GM18517 (cell line): ENCODE results near the gene ASCL2.

Experiments
- ATAC-seq: cut with Tn5 transposase; IDR thresholded peaks from one replicate; pipeline ENCODE4 v1.9.1; 2021; ENCODE audit warnings: mild to moderate bottlenecking, moderate library complexity; ENCODE audit not compliant: unreplicated experiment

ASCL2 gene

DNA sequence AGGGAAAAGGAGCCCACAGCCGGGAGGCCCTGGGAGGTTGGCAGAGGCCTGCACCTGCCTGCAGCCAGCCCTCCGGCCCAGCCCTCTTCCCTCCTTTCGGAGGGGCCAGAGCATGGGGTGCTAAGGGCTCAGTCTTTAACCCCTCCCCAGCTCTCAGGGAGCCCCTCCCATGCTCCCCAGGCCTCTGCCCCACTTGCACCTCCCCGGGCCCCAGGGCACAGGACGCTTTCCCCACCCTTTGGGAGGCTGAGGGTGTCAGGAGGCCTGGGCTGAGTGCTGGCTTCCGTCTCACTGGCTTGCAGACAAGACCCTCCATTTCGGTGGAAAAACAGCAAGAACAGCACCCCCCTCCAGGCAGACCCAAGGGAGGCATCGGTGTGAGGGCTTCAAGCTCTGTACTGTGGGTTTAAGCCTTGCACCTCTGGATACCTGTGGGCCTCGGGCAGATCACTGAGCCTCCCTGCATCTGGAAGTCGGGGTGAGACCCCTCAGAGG, 7.3 kb downstream of the ASCL2 start:
- ATAC-seq = no peak

DNA sequence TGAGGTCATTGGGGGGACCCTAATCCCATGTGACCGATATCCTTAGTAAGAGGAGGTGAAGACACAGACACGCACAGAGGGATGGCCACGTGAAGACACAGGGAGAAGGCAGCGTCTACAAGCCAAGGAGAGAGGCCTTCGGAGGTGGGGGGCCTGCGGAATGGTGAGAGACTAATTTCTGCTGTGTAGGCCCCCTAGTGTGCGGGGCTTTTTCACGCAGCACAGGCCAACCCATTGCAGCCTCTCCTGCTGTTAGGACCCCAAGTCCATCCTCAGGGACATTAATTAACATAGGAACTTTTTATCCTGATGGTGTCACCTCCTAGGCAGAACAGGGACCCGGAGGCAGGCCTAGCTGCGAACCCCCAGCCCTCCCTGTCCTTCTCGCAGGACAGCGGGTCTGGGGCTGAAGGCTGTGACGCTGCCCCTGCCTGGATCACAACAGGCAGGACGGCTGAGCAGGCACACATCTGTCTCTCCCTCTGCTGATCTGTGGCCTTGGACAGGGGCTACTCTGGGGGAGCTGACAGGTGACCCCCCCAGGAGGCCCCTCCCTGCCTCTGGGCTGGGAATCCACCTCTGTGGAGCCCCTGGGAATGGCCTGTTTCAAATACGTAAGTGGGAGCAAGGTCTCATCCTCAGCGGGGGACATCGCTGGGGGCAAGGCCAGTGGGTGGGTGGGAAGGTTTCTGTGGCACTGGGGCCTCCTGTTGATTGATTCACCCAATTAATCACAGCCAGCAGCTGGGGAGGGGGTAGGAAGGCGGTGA, 7.9 kb downstream of the ASCL2 start:
- ATAC-seq = no peak

DNA sequence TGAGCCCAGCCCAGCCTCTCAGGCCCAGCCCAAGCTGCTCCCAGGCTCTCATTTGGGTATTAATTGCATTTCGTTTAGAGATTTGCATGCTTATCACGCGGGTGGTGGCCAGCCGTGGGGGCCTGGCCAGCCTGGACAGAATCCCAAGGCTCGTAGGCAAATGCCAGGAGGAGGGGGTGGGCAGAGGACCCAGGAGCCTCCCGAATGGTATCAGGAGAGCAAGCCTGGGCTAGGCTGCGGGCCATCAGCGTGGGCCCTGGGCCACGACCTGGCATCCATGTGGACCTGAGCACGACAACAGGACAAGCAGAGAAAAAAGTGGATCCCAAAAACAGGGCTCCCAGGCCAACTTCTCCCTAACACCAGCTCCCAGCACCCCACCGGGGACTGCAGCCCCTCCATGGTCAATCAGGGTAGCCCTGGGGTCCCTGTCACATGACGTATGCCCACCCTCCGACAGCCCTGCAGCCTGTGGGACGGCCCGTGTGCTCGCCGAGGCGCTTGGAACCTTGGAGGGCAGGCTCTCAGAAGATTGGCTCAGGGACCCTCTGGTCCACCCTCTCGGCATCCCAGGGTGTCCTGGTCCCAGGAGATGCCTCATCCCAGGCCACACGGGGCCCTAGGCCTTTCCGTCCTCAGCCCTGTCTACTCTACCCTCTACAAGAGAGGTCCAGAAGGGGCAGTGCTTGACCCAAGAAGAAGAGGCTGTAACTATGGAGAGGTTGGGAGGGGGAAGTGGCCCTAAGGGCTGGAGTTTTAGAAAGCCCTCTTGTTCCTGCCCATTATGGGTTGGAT, 8.8 kb downstream of the ASCL2 start:
- no peak for ATAC-seq

DNA sequence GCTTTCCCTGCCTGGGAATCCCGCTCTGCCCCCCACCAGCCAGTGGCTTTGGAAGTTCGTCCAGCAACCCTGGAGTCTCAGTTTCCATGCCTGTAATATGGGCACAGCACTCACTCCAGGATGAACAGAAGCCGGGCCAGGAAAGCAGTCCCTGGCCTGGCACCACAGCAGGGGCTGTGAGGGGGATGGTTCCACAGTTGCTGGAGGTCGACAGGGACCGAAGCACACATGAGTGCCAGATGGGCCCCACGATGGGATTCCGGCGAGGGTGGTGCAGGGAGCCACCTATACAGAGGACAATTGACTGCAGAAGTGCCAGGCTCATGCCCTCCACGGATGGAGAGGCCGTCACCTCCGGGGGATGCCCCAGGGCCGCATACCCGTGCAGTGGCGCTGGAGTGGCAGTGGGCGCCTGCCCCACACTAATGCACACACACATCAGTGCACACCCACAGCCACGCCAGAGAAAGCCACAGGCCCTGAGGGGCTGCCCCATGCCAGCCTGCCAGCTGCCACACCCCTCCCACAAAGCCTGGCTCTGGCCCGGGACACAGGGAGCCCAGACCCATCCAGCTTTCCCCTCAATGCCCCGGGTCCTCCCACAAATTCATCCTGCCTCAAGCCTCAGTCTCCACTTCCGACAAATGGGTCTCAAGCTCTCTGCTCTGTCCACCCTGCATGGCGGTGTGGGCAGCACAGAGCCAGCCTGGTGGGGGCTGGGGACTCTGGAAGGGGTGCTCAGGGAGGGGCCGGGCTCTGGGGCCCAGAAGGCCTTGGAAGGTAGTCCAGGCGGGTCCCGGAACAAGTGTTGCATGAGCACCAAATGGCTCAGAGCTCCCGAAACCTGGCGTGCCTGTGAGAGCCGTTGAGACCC, 9.7 kb downstream of the ASCL2 start:
- no peak for ATAC-seq

DNA sequence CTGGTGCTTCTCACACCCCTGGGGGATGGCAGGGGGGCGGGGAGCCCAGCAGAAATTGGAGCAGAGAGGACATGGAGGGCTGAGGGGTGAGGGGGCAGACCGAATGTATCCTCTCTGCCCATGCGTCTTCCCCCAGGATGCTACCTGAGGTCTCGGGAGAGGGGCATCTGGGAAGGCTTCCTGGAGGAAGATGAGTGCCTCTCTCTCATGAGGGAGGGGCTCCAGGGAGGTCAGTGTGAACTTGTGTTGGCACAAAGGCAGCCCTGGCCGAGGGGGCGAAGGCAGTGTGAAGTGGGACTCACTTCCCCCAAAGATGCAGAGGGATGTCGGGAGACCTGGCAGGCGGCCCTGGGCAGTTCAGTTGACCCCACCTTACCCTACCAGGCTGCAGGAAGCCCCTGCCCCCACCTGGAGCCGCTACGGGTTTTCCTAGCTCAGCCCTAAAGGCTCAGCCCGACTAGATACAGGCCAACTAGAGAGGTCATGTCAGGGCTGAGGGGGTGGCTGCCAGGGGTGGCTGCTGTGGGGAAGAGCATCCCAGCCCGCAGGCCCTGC, 10.4 kb downstream of the ASCL2 start:
- ATAC-seq = no peak

DNA sequence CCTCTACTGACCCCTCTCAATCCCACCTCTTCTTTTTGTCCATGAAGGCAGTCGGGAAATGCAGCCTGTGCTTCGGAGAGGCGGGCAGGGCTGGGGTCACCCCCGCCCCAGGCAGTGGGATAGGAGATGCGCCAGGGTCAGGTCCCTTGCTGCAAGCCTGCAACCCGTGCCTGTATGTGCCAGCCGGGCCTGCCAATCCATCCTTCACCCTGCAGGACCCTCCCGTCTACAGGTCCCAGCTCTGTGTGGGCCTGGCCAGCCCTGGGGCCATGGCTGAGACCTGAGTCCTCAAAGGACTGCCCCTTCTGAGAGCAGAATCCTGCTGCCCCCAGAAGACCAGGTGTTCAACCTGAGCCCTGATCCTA, 10.9 kb downstream of the ASCL2 start:
- ATAC-seq = no peak

DNA sequence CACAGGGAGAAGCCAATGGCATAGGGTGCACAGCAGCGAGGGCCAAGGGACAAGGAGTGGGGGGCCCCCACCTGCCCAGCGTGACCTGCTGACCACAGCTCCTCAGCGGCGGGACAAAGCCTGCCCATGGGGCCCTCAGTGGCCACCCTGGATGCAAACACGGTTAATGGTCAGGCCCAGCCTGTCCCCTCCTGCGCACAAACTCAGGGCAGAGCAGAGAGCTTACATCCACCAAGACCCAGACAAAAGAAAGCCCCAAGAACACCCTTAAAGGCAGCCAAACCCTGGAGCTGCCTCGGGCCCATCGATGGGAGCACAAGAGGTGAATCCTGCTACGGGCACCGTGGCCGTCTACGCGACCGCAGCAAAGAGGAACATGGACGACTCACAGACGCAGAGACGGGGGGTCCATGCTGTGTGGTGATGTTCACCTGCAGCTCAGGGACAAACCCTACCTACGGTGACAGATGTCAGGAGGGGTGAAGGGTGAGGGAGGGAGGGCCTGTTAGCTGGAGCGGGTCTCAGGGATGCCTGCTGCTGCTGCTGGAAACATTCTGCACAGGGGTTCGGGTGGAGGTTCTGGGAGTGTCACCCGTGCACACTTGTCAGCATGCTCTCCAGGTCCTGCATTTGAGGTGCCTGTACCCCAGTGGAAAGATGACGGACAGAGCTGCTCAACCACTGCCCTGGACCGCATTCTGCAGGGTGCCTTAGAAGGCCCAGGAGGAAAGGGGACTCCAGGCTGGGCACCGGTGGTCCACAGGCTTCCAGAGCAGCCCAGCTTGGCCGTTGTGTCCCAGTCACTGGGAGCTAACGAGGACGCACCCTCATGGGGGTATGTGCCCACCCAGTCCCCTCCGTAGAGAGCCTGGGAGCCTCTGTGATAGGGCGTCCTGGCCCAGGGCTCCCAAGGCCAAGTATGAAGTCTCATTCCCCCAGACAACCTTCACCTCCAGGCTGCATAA, 11.6 kb downstream of the ASCL2 start:
- no peak for ATAC-seq

DNA sequence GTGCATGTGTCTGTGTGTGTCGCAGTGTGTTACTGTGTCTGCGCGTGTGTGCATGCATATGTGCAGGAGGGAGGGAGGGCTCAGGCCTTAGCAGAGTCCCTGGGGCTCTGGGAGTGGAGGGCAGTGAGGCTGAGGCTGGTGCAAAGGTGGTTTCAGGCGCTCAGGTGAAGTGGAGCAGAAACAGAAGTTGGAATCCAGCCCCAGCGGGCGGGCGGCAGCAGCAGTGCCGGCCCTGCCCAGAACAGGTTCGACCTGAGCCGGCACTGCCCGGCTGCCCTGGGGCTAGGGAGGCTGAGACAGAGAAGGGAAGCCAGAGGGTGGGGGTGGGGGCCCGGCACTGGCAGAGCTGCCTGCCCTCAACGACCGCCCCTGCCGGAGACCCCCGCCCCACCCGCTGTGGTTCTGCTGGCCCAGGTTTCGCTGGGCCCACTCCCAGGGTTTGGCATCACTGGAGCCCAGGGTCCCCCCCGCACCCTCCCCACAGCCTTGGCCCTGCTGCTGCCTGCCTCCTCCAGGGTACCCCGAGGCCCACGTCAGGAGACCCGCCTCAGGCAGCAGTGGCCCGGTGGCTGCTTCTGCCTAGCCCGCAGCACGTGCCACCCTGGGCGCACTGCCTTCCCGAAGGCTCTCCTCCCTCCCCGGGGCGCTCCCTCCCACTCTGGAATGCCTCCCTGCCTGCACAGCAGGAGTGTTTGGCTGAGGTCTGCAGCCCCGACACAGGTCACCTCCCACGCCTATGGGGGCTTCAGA, 13.3 kb downstream of the ASCL2 start:
- no peak for ATAC-seq

DNA sequence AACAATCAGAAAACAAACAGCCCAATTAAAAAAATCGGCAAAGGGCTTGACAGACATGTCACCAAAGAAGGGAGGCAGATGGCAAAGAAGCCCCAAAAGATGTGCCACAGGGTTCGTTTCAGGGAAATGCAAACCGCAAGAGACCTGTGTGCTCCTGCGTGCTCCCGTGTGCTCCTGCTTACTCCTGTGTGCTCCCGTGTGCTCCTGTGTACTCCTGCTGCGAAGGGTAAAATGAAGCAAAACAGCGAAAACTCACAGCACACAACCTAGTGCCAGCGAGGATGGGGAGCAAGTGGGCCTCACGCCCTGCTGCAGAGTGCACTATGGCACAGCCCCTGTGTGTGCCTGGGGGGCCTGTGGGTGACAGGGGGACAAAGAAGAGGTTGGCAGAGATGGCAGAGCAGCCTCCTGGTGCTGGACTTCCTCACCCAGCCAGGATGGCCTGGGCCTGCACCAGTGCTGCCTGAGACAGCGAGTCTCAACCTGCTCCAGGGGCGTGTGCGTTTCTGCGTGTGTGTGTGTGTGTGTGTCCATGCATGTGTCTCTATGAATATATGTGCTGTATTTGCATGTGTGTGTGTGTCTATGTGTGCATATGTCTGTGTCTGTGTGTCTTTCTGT, 14.0 kb downstream of the ASCL2 start:
- ATAC-seq = no peak

DNA sequence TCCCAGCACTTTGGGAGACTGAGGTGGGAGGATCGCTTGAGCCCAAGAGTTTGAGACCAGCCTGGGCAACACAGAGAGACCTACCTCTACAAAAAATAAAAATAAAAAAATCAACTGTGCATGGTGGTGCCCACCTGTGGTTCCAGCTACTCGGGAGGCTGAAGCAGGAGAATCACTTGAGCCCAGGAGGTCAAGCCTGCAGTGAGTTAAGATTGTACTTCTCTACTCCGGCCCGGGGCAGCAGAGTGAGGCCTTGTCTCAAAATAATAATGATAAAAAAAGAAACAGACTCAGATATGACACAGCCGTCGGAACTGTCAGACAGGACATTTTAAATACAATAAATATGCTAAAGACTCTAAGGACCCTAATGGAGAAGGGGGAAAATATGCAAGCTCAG, 18.4 kb downstream of the ASCL2 start:
- no peak for ATAC-seq

DNA sequence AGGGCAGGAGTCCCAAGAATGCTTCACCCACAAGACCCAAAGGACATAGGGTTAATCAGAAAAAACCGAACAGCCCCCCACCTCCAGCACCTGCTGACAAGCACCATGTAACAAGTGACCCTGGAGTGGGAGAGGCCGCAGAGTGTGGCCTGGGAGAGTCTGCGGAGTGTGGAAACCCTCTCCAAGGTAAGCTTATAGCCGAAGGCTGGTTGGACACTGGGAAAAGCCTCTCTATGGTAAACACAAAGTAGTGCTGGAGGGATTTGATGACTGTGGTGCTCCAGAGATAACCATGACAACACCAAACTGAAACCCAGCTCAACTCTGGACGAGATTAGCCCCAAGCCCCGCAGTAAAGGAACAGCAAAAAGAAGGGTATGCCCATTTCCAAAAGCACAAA, 19.2 kb downstream of the ASCL2 start:
- ATAC-seq = no peak

DNA sequence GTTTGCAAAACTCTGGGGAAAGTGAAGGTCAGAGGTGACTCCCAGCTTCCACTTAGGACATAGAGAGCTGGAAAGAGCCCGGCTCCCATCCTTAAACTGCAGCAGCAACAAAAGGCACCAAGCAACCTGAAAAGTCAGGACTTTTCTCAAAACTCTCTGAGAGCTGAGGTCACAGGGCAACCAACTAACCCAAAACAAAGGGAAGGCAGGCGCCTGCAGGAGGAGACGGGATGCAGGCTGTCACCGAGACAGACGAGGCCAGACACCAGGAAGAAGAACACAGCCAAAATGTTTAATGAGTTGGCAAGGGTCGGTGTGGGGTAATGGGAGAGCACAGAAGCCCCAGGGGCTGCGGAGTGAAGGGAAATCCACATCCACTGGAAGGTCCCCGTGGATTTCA, 19.9 kb downstream of the ASCL2 start:
- no peak for ATAC-seq

DNA sequence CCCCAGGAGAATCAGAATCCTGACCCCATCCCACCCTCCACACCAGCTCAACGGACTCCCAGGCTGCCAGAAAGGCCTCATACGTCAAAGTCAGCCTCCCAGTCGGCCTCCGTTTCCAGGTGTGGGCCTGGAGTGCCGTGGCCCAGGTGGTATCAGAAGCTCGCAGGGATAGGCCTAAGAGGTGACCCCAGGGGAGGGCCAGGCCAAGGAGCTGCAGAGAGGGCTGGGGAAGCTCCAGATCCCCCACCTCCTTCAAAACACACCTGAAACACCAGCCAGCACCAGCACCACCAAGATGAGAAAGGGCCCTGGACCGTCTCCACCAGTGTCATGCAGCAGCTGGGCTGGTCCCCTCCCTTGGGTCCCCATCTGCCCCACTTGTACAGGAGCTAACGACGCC, 20.3 kb downstream of the ASCL2 start:
- ATAC-seq = no peak

DNA sequence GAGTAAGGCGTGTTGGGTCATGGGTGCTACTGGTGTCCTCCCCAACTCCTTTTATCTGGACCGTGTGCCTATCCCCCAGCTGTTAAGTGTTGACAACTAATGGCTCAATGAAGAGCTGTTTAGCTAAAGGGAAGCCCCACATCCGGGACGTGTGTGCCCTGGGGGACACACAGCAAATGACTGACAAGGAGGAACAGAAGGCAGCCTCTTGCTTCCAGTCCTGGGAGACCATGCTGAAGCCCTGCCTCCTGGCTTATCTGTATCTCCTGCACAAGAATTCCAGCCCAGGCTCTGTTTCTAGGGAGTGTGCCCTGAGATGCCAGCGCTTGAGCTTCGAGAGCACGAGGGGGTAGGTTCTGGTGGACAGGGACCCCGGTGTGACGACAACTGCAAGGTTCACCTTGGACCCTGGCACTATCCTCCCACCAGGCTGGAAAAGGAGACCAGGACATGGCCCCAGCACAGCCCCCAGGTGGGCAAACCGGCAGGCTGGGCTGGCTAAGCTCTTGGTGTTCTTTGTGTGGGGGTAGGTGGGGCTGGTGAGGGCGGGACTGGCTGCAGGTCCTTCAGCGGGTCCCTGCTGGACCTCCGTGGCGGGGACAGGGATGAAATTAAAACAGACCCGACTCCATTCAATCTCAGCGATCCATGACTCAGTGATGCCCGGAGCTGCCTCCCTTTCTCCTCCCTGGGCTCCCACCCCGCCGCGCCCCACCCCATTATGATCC, 21.0 kb downstream of the ASCL2 start:
- no peak for ATAC-seq

DNA sequence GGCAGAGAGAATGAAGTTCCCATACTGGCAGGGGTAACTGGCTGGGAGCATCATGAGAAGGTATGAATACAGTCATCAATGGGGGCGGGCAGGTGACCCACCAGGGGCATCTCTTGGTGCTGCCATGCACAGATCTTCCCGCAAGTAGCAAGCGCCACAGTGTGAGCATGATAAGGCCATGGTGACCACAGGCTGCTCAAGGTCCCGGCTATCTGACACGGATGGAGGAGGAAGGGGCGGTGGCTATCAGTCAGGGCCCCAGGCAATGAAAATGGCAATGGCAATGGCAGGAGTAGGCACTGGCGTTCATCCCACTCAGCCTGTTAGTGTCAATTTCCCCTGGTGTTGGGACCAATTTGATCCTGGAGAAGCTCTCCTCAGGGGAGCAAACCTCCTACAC, 21.6 kb downstream of the ASCL2 start:
- no peak for ATAC-seq

DNA sequence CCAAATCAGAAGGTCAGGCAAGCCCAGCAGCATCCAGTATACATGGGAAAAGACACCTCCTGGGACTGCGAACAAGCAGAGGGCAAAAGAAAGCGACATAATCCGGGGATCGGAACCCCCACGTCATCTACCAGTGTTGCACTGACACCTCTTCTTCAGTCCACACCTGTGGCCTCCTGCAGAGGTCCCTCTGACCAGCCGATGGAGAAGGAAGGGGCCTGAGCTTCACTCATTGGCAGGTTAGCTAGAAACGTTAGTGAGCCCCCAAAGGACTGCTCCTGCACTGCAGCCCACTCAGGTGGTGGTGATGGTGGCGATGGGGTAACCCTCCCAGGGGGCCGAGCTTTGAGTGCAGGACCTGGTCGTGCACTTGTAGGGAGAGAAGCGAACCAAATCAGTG, 22.1 kb downstream of the ASCL2 start:
- ATAC-seq = no peak

DNA sequence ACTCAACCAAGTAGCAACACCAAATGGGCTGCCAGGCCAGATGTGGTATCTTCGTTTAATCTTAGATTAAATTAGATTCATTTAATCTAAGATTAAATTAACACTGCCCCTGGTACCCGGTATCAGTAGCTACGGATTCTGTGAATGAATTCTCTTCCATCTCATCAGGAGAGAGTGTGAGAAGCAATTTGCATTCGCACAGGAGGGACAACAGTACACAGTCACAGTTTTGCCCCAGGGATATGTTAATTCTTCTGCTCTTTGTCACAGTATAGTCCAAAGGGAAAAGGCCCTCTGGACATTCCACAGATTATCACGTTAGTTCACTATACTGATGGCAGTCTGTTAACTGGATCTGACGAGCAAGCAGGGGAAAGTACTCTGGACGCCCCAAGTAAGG, 22.9 kb downstream of the ASCL2 start:
- no peak for ATAC-seq

DNA sequence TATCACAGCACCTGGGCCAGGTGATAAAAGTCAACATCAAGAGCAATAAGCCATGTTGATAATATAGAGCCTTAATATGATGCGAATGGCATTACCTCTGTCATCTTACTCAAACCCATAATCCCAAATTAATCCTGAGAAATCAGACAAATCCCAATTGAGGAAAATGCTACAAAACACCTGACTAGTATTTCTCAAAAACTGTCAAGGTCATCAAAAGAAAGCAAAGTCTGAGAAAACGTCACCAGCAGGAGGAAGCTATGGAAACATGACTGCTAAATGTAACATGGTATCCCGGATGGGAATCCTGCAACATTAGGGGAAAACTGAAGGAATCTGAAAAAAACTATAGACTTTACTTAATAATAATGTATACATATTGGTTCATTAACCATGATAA, 29.6 kb downstream of the ASCL2 start:
- no peak for ATAC-seq
